ENCODE measurements around the gene GRIA2.

DNA sequence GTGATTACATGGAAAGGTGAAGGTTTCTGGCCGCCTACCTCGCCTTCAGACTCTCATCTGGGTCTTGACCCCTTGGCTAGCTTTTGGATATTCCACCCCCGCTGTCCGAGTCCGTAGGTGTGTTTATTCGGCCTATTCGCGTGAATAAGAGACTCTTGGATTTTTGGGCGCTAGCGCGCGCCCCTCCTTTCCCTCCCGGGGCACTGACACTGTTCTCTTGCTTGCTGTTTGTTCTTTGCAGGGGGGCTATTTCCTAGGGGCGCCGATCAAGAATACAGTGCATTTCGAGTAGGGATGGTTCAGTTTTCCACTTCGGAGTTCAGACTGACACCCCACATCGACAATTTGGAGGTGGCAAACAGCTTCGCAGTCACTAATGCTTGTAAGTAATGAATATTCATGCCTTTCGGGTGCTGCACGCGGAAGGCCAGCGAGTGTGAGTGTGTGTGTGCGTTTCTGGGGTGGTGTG is 932 bp downstream of the GRIA2 start:
- TF ChIP-seq ZNF660 (tag by site-specific recombination; IDR thresholded peaks at IDR 0.05) = no peak
- no peak for TF ChIP-seq ZNF768 (tag by site-specific recombination; IDR thresholded peaks at IDR 0.05)
- no peak for TF ChIP-seq SETDB1 (IDR thresholded peaks at IDR 0.05; ENCODE audit: insufficient read length, low read length)
- no peak for TF ChIP-seq CTCF (tag by site-specific recombination; IDR thresholded peaks at IDR 0.05)

Data from HEK293 (cell line).